T47D (cell line): ENCODE results near the gene EIF4G3.

Source experiments
- DNase-seq, 2 experiments: peaks; one replicate each; pipeline versions ENCODE4 v3.0.0 to v3.0.0-alpha.2; 2011 to 2012; ENCODE audit warnings: low read depth in 1 of 2, low spot score in 1 of 2
- JUND ChIP-seq: IDR thresholded peaks from 2 replicates; pipeline ENCODE4 v1.6.1; 2012; ENCODE audit warnings: low read depth
- in situ Hi-C: cut with HindIII; loops from 2 replicates; pipeline ENCODE4 v1.10.0; 2016; ENCODE audit warnings: low sequenced_read_pairs, low pct_unique_long_range_greater_than_20kb

EIF4G3 gene

DNA sequence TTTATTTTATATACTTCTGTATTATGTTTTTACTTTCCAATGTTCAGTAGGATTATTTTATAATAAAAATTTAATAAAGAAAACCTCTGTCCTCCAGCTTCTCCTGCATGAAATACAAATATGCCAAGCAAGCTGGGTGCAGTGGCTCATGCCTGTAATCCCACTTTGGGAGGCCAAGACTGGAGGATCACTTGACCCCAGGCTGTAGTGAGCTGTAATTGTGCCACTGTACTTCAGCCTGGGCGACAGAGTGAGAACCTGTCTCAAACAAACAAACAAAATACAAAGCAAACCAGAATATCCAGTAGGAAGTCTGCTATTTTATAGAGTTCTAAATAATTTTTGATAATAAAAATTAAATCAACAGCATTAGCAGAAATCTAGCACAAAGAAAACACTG is 168.8 kb downstream of the EIF4G3 start:
- no peak for TF ChIP-seq JUND
- no peak for DNase-seq
- in situ Hi-C loops = no loop called here

DNA sequence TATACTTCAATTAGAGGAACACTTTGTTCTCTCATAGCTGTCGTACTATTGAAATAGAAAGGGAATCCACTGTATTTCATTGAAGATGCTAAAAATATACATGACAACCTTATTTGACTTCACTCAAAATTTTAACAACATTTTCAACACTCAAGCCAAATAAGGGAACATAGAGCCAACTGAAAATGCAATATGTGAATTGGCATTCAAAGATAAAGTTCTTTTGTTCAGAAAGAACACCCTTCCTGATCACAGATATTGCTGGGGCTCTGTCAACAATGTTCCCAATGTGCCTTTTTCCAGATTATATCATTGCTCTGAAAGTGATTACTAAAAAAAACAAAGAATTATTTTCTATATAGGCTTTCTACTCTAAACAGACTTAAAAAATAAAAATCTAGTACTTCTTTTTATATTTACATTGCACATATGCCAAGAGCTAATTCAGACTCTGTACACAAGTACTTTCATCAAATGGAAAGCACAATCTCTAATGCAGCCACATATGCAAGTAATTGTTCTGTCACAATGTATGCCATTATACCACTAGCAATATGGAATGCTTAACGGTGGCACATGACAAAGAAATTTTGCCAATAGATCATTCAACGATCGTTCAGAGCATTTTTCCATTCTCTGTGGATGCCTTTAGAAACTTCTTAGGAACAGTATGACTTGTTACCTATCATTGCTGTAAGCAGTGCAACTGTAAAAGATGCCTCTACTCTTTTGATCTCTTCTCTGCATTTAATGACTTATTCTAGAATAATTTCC is 171.0 kb downstream of the EIF4G3 start:
- in situ Hi-C loops = no loop called here
- TF ChIP-seq JUND = no peak
- no peak for DNase-seq

DNA sequence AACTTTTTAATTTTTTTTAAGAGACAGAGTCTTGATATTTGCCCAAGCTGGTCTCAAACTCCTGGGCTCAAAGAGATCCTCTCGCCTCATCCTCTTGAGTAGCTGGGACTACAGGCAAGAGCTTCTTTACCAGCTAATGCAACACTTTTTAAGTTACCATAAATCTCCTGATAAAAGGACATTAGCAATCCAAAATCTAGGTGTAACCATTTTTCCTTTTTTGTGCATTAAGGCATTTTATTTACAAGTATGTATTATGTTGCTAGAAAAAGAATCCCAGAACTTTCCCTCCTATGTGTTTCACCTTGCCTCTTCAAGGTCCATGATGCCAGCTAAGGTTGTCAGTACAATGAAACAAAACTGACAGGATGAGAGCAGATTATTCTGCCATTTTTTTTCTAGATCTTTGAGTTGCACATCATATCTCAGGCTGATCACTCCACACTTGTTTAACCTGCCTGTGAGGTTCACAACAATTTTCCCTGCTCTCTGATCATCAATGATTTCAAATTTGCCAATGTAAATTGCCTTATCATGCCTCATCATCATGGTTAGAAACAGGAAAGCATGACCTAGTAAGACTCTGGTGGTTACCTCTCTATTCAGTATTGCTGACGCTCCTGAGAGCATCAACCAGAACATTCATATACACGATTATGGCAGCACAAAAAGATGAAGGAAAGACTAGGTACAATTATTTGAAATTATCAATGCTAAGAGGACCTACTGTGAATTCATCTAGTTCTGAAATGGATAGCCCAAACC is 173.2 kb downstream of the EIF4G3 start:
- DNase-seq = no peak
- in situ Hi-C loops = no loop called here
- no peak for TF ChIP-seq JUND

DNA sequence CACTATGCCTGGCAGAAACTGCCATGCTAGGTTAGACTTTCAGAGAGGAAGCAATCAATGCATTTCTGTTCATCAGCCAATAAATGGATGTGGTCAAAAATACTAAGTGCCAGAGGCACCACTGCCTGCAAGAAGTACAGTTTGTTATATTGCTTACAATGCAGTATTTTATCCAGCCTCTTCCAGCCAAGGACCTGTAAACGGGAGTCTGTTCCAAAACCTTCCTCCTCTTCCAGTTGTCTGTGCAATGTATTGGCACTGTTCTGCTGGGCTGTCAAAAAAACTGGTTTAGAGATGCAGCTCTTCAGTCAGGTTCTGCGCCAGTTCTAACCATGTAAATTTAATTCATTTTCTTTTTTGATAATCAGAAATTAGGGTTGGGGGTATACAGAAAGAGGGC is 175.7 kb downstream of the EIF4G3 start:
- DNase-seq = no peak
- no peak for TF ChIP-seq JUND
- in situ Hi-C loops = no loop called here

DNA sequence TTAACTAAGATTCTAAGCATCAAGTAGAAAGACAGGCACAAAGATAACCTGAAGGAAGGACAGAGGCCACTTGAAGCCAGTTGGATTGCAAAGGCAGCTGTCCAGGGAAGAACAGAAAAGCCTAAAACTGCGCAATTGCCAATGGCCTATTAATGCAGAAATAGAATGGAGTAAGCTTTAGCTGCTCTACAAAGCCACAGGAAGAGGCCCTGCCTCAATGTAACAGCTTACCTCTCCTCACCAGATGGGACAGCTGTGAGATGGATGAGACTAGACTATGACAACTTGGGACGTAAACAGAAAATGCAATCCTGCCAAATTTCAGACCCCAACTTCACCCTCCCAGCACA is 176.5 kb downstream of the EIF4G3 start:
- DNase-seq = no peak
- no peak for TF ChIP-seq JUND

DNA sequence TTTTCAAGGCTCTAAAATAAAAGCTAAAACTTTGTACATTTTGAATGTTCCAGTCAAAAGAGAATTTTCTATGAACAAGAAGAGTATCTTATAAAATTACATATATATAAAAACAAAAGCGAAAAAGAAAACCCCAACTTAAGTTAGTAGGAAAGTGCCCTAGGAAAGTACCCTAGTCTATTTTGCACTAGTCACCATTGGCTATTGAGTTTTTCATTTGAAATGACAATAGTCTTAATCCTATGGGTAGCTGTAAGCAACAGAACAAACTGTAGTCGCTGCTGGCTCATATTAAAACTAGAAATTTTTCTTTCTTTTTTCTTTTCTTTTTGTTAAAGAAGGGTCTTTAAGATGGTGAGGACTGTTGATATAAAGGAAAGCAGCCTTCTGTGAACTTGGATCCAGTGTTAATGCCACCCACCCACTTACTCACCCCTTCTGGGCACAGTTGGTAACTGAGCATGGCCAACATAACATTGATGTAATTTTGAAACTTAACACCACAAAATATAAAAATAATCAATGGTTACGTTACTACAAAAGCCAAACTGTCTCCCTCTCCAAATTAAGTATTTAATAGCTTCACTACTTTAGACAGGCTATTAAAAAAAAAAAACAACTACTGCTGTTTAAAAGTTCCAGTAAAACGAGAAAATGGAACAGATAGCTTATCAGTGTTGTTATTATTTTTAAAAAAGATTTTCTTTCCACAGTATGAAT is 177.0 kb downstream of the EIF4G3 start:
- in situ Hi-C loops = no loop called here
- DNase-seq = no peak

More for the DNA sequence above, 176.5 kb downstream of the EIF4G3 start:
- in situ Hi-C loops = no loop called here

DNA sequence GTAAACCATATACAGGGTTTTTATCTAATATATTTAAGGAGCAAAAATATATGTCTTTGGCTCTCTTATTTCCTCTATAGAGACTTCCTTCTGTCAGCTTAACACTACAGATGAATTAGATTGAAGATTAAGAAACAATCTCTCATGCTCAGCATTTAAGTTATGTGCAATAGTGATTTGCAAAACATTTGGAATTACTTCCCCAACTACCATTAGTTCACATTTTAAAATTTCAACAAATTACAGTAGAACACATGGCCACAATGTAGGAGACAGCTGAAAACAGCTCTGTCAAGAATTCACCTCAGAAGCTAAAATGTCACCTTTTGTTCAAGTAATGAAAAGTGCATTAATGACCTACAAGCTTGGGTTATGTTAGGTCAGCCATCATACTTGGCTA is 177.9 kb downstream of the EIF4G3 start:
- DNase-seq = no peak
- TF ChIP-seq JUND = no peak
- in situ Hi-C loops = no loop called here

More for the DNA sequence above, 177.0 kb downstream of the EIF4G3 start:
- TF ChIP-seq JUND = no peak

DNA sequence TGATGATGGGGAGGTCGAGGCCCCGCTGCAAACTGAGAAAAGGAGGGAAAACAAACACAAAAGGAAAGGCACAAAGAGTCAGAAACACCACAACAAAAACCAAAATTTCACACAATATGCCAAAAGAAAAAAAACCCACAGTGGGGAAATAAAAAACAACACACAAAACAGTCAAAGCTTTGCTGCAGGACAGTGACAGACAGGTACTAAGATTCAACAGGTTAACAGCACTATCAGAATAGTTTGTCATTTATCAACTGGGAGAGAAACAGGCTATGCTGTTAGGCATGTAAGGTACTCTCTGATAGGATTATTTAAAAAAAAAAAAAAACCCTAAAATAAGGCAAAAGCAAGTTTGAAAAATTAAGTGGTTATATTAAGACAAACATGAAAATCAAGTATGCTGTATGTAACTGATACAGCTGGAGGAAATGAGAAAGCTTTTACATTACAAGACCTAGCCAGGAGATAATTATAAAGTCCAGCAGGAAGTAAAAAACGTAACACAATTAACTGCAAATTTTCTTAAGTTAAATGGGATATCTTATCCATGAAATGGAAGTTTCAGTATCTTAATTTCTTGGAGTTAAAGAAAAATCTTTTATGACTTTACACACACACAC is 179.0 kb downstream of the EIF4G3 start:
- DNase-seq = no peak
- in situ Hi-C loops = no loop called here
- TF ChIP-seq JUND = no peak

DNA sequence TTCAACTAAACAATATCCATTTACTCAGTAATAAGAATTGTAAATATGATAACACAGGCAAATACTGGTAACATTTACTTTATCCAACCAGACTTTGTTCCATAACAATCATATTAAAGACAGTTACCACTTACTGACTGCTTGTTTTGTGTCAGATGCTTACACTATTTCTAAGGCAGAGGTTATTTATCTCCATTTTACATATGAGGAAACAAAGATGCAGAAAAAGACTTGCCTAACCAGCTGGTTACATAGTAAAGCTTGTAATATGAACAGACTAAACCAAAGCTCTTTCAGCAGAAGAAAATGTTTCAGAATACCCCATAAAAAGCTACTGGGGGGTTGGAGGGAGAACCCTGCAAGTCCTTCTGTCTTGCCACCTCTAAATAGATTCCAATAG is 180.1 kb downstream of the EIF4G3 start:
- no peak for TF ChIP-seq JUND
- in situ Hi-C loops = no loop called here
- no peak for DNase-seq

DNA sequence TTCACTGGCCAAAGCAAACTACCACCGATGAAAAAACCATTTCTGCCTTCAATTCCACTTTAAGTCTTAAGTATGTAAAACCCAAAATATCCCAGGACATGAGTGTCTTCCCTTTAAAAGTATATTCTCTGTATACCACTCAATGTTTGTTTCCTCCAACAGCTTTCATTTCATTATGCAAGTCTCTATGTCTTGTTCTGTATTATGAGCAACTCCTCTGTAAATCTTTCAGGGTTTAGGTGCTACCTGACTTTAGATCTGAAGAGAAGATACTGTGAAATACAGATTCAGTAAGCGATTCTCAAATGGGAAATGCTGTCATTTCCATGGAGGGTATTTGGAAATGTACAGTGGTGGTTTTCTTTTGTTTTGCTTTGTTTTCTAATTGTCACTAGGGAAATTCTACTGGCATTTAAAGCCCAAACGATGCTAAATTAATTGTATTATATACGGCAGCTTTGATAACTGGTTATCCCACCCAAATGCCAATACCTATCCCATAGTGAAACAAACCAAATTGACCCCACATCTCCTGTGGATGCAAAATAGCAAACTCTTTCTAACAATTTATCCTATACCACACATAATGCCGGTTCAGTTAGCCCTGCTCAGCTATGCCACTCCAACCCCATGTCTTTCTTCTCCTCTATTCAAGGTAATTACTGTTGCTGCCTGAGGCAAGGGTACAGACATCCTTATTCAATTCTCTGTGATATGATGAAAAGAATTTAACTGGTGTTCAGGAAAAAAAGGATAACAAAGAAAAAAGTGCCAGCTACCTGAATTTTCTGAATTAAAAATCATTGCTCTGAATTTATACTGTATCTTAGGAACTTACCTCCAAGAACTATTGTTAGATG is 182.8 kb downstream of the EIF4G3 start:
- no peak for DNase-seq
- no peak for TF ChIP-seq JUND
- in situ Hi-C loops = no loop called here

DNA sequence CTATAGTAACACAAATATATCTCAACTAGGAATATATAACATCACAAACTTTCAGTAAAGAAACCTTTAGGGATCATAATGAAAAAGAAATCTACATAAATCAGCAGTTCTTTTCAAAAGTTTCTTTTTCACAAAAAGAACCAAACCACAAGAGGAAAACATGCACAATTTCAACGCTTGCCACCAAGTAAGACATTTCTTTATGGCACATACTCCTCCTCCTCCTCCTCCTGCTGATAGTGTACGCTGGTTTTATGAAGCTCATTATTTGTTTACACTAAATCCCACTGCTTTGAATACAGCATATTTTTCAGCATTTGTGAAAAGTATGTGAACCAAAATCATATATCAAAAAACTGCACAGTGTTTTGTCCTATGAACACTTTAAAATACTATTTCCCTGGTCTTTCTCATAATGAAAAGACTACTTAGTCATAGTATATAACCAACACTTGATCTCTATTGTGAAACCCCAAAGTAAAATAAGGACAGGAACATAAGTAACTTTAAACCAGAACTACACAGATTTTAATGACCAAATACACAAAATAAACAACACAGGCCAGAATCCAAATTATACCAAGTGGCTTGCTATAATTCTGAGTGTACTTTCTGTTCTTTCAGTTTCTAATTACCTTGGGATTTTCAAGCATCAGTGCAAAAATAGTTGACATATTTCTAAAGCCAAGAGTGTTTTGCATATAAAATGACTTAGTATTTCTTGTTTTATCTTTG is 184.2 kb downstream of the EIF4G3 start:
- DNase-seq = no peak
- in situ Hi-C loops = no loop called here
- no peak for TF ChIP-seq JUND
